ENCODE results near the gene IQCK. TPM values are rescaled to one million over a fixed set of nuclear protein-coding genes. Genes with fewer than 3 reads are reported as not detected.

The IQCK gene
- total and polyA plus RNA-seq, 2 donors (not counting 3 experiments of a cell fraction or from before 2014, with no cell fraction given), result 17.2 to 18.1 TPM

DNA sequence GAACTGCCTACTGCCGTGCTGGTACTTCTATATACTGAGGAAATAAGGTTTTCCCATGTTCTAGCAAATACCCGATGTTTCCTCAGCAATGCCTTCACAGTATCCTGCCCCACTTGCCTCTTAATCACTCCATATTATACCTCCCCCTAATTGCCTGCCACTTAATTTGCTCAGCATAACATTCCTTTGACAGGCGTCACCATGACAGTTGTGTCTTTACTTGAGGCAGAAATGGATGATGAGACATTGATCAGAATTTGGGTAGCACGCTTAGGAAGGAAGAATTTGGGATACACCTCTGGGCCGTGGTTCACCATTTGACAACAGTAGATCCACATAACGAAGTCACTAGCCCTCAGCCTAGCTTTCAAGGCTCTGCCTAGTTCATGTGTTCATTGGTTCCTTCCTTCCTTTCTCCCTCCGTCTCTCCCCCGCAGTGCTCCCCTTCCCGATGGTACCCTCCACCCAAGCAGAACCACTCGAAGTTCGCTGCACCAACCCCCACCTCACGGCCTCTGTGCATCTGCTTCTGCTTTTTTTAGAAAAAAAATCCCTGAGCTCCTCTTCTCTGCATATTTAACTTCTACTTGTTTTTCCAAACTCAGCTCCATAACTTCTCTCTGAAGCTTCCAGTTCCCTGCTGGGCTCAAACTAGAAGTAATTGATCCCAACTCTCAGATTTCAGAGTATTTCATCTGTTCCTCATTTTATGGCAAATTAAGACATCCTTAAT is 19.4 kb downstream of the IQCK start:
- intact Hi-C loops (cut with micrococcal nuclease), result no loop called here
- no peak for TF ChIP-seq GATA2 (IDR thresholded peaks at IDR 0.05; ENCODE audit: insufficient read depth, insufficient read length, low read depth, low read length)
- TF ChIP-seq POLR2AphosphoS5 (IDR thresholded peaks at IDR 0.05; ENCODE audit: insufficient read depth, low read depth, low read length), result no peak
- TF ChIP-seq JUN (IDR thresholded peaks at IDR 0.05; ENCODE audit: borderline replicate concordance, insufficient read depth, insufficient read length, low read depth), result no peak
- no peak for TF ChIP-seq MYC (IDR thresholded peaks at IDR 0.05; ENCODE audit: low read depth, low read length)
- TF ChIP-seq POLR2A (IDR thresholded peaks at IDR 0.05; ENCODE audit: low read depth, low read length), result no peak
- TF ChIP-seq, protein P1, sequence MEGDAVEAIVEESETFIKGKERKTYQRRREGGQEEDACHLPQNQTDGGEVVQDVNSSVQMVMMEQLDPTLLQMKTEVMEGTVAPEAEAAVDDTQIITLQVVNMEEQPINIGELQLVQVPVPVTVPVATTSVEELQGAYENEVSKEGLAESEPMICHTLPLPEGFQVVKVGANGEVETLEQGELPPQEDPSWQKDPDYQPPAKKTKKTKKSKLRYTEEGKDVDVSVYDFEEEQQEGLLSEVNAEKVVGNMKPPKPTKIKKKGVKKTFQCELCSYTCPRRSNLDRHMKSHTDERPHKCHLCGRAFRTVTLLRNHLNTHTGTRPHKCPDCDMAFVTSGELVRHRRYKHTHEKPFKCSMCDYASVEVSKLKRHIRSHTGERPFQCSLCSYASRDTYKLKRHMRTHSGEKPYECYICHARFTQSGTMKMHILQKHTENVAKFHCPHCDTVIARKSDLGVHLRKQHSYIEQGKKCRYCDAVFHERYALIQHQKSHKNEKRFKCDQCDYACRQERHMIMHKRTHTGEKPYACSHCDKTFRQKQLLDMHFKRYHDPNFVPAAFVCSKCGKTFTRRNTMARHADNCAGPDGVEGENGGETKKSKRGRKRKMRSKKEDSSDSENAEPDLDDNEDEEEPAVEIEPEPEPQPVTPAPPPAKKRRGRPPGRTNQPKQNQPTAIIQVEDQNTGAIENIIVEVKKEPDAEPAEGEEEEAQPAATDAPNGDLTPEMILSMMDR (IDR thresholded peaks at IDR 0.05; ENCODE audit: extremely low read depth in 1 of 2, insufficient read depth in 1 of 2, low read depth in 1 of 2, low read length in 2 of 2), result no peak
- no peak for TF ChIP-seq EZH2 (IDR thresholded peaks at IDR 0.05; ENCODE audit: borderline replicate concordance, low read depth, low read length, severe bottlenecking)
- no peak for TF ChIP-seq MAX (IDR thresholded peaks at IDR 0.05; ENCODE audit: insufficient read depth, insufficient read length)
- no peak for TF ChIP-seq FOS (IDR thresholded peaks at IDR 0.05; ENCODE audit: borderline replicate concordance, insufficient read depth, low read length)
- no peaks in the 10 kb centered on the region for H3K36me3 ChIP-seq (ENCODE audit: control insufficient read depth in 2 of 2, extremely low read depth in 1 of 2, insufficient read depth in 2 of 2, low read length in 2 of 2)
- dilution Hi-C loops (cut with MboI; ENCODE audit: extremely low pct_ligation_motif_present, low sequenced_read_pairs), result no loop called here
- DNase-seq (ENCODE audit: low read depth, low spot score) (no peak), FAIRE-seq (no peak)
- H3K27ac ChIP-seq (ENCODE audit: insufficient read depth, low read depth, low read length), result no peak overlapping the region
- H2AFZ ChIP-seq (ENCODE audit: low read depth, low read length), result no peak overlapping the region
- H3K4me3 ChIP-seq (replicated peaks in 1 of 3; ENCODE audit: insufficient read depth in 1 of 3, low read depth in 1 of 3, low read length in 3 of 3), result no peak overlapping the region
- no peaks in the 10 kb centered on the region for H3K79me2 ChIP-seq (ENCODE audit: control insufficient read depth, insufficient read depth, low read length)
- H3K9me1 ChIP-seq (replicated peaks; ENCODE audit: control insufficient read depth, extremely low read depth, insufficient read depth, low read length), result no peaks in the 10 kb centered on the region
- no peak overlapping the region for H3K9ac ChIP-seq (replicated peaks; ENCODE audit: extremely low read depth, insufficient read depth, low read length)
- H3K4me2 ChIP-seq (ENCODE audit: insufficient read depth, low read length), result no peak overlapping the region
- no TSS peak for BruUV-seq (replicated peaks)
- CTCF ChIA-PET, result interaction anchor here (0.8 to 1.6 kb wide), 2 partner anchors 9 kb away, joined by 3 to 4 read pairs; no protein-coding TSS in a partner anchor
- no peaks in the 10 kb centered on the region for H3K4me1 ChIP-seq (ENCODE audit: control insufficient read depth, extremely low read depth, insufficient read depth, low read length)
- H3K27me3 ChIP-seq (ENCODE audit: control insufficient read depth in 2 of 2, insufficient read depth in 2 of 2, low read length in 2 of 2), result no peaks in the 10 kb centered on the region
- no peaks in the 10 kb centered on the region for H4K20me1 ChIP-seq (replicated peaks; ENCODE audit: control insufficient read depth, extremely low read depth, insufficient read depth, low read length)
- H3K9me3 ChIP-seq (replicated peaks; ENCODE audit: control insufficient read depth, insufficient read depth, low read length), result no peaks in the 10 kb centered on the region
- POLR2A ChIA-PET, result no interaction called here

All from endothelial cell of umbilical vein (primary cell).